Parathyroid adenoma (tissue), 2 donors: ENCODE results near the gene SGIP1.
A peak's percentile ranks its signal among the peaks of the same experiment; 100 is the strongest.

ENCODE experiments used
- H2AFZ ChIP-seq: fragments of 300-600 bp; sonication (generic); one replicate; pipeline ENCODE4 v1.7.0; 2017; ENCODE audit warnings: antibody characterized with exemption, mild to moderate bottlenecking
- H3K27ac ChIP-seq: fragments of 300-600 bp; sonication (generic); one replicate; pipeline ENCODE4 v1.7.0; 2017
- H3K27me3 ChIP-seq: fragments of 300-600 bp; sonication (generic); one replicate; pipeline ENCODE4 v1.7.0; 2017; ENCODE audit warnings: low read length; ENCODE audit not compliant: control insufficient read depth, insufficient read depth
- H3K36me3 ChIP-seq: fragments of 300-600 bp; sonication (generic); one replicate; pipeline ENCODE4 v1.7.0; 2017; ENCODE audit warnings: low read length; ENCODE audit not compliant: control insufficient read depth, insufficient read depth
- H3K4me1 ChIP-seq: fragments of 300-600 bp; sonication (generic); one replicate; pipeline ENCODE4 v1.7.0; 2017; ENCODE audit warnings: control low read depth
- H3K4me2 ChIP-seq: fragments of 300-600 bp; sonication (generic); one replicate; pipeline ENCODE4 v1.7.0; 2017; ENCODE audit warnings: low read length
- H3K4me3 ChIP-seq: fragments of 300-600 bp; sonication (generic); one replicate; pipeline ENCODE4 v1.7.0; 2017; ENCODE audit warnings: low read depth, low read length
- H3K79me2 ChIP-seq: fragments of 300-600 bp; sonication (generic); one replicate; pipeline ENCODE4 v1.7.0; 2017; ENCODE audit warnings: control low read depth
- H3K9ac ChIP-seq: fragments of 300-600 bp; sonication (generic); one replicate; pipeline ENCODE4 v1.7.0; 2017; ENCODE audit warnings: mild to moderate bottlenecking
- H3K9me3 ChIP-seq: fragments of 300-600 bp; sonication (generic); one replicate; pipeline ENCODE4 v1.7.0; 2017; ENCODE audit warnings: low read length; ENCODE audit not compliant: control insufficient read depth
- TF ChIP-seq, protein P1 (sequence below): fragments of 300-600 bp; sonication (generic); IDR thresholded peaks from one replicate; pipeline ENCODE4 v1.7.0; 2017; ENCODE audit warnings: antibody characterized with exemption, mild to moderate bottlenecking
- donor health status: primary hyperparathyroidism.

Gene SGIP1

GRCh38 chr1:66757722-66758240, 223.8 kb downstream of the SGIP1 start:
- no peaks in the 10 kb centered on the region for H3K9me3 ChIP-seq
- TF ChIP-seq, protein P1, sequence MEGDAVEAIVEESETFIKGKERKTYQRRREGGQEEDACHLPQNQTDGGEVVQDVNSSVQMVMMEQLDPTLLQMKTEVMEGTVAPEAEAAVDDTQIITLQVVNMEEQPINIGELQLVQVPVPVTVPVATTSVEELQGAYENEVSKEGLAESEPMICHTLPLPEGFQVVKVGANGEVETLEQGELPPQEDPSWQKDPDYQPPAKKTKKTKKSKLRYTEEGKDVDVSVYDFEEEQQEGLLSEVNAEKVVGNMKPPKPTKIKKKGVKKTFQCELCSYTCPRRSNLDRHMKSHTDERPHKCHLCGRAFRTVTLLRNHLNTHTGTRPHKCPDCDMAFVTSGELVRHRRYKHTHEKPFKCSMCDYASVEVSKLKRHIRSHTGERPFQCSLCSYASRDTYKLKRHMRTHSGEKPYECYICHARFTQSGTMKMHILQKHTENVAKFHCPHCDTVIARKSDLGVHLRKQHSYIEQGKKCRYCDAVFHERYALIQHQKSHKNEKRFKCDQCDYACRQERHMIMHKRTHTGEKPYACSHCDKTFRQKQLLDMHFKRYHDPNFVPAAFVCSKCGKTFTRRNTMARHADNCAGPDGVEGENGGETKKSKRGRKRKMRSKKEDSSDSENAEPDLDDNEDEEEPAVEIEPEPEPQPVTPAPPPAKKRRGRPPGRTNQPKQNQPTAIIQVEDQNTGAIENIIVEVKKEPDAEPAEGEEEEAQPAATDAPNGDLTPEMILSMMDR: no peak
- H3K27ac ChIP-seq: no peak overlapping the region
- H3K4me3 ChIP-seq: no peak overlapping the region
- H3K4me2 ChIP-seq: no peak overlapping the region
- no peaks in the 10 kb centered on the region for H3K79me2 ChIP-seq
- H2AFZ ChIP-seq: no peak overlapping the region
- H3K36me3 ChIP-seq: no peaks in the 10 kb centered on the region
- no peaks in the 10 kb centered on the region for H3K27me3 ChIP-seq
- no peaks in the 10 kb centered on the region for H3K4me1 ChIP-seq
- H3K9ac ChIP-seq: no peak overlapping the region

GRCh38 chr1:66758241-66758755, 224.3 kb downstream of the SGIP1 start:
- no peaks in the 10 kb centered on the region for H3K36me3 ChIP-seq
- H3K4me3 ChIP-seq: no peak overlapping the region
- no peaks in the 10 kb centered on the region for H3K9me3 ChIP-seq
- TF ChIP-seq, protein P1: no peak
- no peaks in the 10 kb centered on the region for H3K27me3 ChIP-seq
- no peak overlapping the region for H2AFZ ChIP-seq
- no peaks in the 10 kb centered on the region for H3K4me1 ChIP-seq
- H3K27ac ChIP-seq: no peak overlapping the region
- H3K9ac ChIP-seq: no peak overlapping the region
- H3K79me2 ChIP-seq: no peaks in the 10 kb centered on the region
- H3K4me2 ChIP-seq: no peak overlapping the region

GRCh38 chr1:66760506-66760905, 226.6 kb downstream of the SGIP1 start:
- Histone ChIP-seq H2AFZ (no peak overlapping the region), H3K4me3 (no peak overlapping the region), H3K4me1 (no peaks in the 10 kb centered on the region), H3K9me3 (no peaks in the 10 kb centered on the region), H3K79me2 (no peaks in the 10 kb centered on the region), H3K36me3 (no peaks in the 10 kb centered on the region), H3K9ac (no peak overlapping the region), H3K27ac (no peak overlapping the region), H3K4me2 (no peak overlapping the region), H3K27me3 (no peaks in the 10 kb centered on the region)
- TF ChIP-seq, protein P1: no peak

- Histone ChIP-seq H3K9me3 (no peaks in the 10 kb centered on the region), H3K4me1 (no peaks in the 10 kb centered on the region), H3K4me3 (no peak overlapping the region), H3K79me2 (no peaks in the 10 kb centered on the region), H3K4me2 (no peak overlapping the region), H3K36me3 (no peaks in the 10 kb centered on the region), H3K9ac (no peak overlapping the region), H3K27ac (no peak overlapping the region), H2AFZ (no peak overlapping the region), H3K27me3 (no peaks in the 10 kb centered on the region)
- TF ChIP-seq, protein P1: no peak
Measured at GRCh38 chr1:66761221-66761620, 227.3 kb downstream of the SGIP1 start.

DNA sequence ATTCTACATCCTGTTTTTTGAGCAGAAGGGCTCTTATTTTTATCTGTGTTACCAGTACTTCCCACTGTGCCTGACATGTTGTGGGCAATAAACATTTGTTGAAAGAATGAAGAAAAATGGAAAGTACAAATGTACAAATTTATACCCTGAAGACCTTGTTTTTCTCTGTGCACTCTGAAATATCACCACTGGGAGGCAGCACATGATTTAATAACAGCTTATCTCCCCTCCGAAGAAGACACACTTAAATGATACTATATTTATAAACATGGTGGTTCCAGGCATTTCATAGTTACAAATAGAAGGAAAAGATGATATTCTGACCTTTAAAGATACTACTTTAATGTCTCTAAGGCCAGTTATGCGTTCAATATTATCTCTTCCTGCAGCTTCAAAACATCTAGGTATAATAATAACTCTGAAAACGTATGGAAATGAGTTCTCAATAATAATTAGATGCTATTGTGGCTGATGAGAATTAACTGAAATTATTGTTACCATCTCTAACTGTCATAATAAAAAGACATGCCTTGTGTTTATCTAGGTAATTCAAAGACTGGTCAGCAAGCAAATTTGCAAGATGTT, 231.1 kb downstream of the SGIP1 start:
- no peak overlapping the region for H3K4me2 ChIP-seq
- TF ChIP-seq, protein P1: peak; percentile 46
- no peak overlapping the region for H3K9ac ChIP-seq
- no peaks in the 10 kb centered on the region for H3K4me1 ChIP-seq
- no peaks in the 10 kb centered on the region for H3K79me2 ChIP-seq
- H3K27me3 ChIP-seq: no peaks in the 10 kb centered on the region
- H3K36me3 ChIP-seq: no peaks in the 10 kb centered on the region
- H3K4me3 ChIP-seq: no peak overlapping the region
- no peaks in the 10 kb centered on the region for H3K9me3 ChIP-seq
- no peak overlapping the region for H3K27ac ChIP-seq
- no peak overlapping the region for H2AFZ ChIP-seq
